Measurements from ENCODE around the gene AZIN2. TPM values are rescaled to one million over a fixed set of nuclear protein-coding genes. Genes with fewer than 3 reads are reported as not detected.

The AZIN2 gene
- total and polyA plus RNA-seq, 2 of the 8 experiments (the other 6 are each of a cell fraction or from before 2014, with no cell fraction given), result 0.22 to 0.91 TPM

- no peak overlapping the region for H3K4ac ChIP-seq (replicated peaks; ENCODE audit: insufficient read length, low read depth, low read length)
- no peaks in the 10 kb centered on the region for H3K79me2 ChIP-seq (ENCODE audit: control insufficient read depth in 1 of 2, insufficient read depth in 2 of 2, low read length in 2 of 2)
- no peak overlapping the region for H2BK20ac ChIP-seq (ENCODE audit: low read length)
- no peak overlapping the region for H3K14ac ChIP-seq (ENCODE audit: insufficient read length)
- no peak overlapping the region for H2BK5ac ChIP-seq (ENCODE audit: low read depth, low read length)
- no peaks in the 10 kb centered on the region for H3K23me2 ChIP-seq (ENCODE audit: low read depth, low read length)
- no peaks in the 10 kb centered on the region for H3K79me1 ChIP-seq (ENCODE audit: low read depth, low read length)
- no peak overlapping the region for H2AK5ac ChIP-seq (ENCODE audit: low read depth, low read length)
- H4K5ac ChIP-seq (ENCODE audit: insufficient read length, low read depth, low read length), result no peak overlapping the region
- no peak overlapping the region for H2BK15ac ChIP-seq (ENCODE audit: low read length)
- no peak overlapping the region for H3K4me2 ChIP-seq (ENCODE audit: insufficient read depth in 1 of 2, low read depth in 2 of 2, low read length in 2 of 2)
- H3K9me3 ChIP-seq (ENCODE audit: insufficient read depth in 2 of 2, low read depth in 1 of 2, low read length in 1 of 2), result peaks cover 0 to 6% of the 10 kb centered on the region in 2 experiments; a peak in 2 of 4 replicates
- H4K8ac ChIP-seq (ENCODE audit: extremely low read depth, insufficient read depth, low read length), result no peak overlapping the region
- H3K9ac ChIP-seq (replicated peaks in 1 of 4; ENCODE audit: extremely low read depth in 1 of 4, low read depth in 3 of 4, low read length in 3 of 4), result no peak overlapping the region
- H4K91ac ChIP-seq (replicated peaks; ENCODE audit: insufficient read length, low read length), result no peak overlapping the region
- WGBS, 2 experiments (ENCODE audit: extremely low coverage in 1 of 2, insufficient coverage in 1 of 2, insufficient read length in 1 of 2, insufficient replicate concordance in 2 of 2, low coverage in 1 of 2, low lambda C conversion rate in 2 of 2, missing lambda C conversion rate in 1 of 2), result 92% methylated on average over 2 of the region's 2 CpGs; no CpG with 5 or more reads in 1 of the 2 experiments
- peaks cover 0 to 3% (median 1%) of the 10 kb centered on the region in 4 experiments; a peak in 2 of 7 replicates for H3K4me1 ChIP-seq (replicated peaks in 1 of 4; ENCODE audit: control insufficient read depth in 3 of 4, insufficient read depth in 4 of 4, low read length in 3 of 4)
- FAIRE-seq, result no peak
- H3K18ac ChIP-seq (ENCODE audit: extremely low read depth, low read length), result no peak overlapping the region
- no peaks in the 10 kb centered on the region for H4K20me1 ChIP-seq (replicated peaks in 1 of 2; ENCODE audit: control insufficient read depth in 1 of 2, insufficient read depth in 2 of 2, low read length in 2 of 2)
- no peaks in the 10 kb centered on the region for H3K27me3 ChIP-seq (replicated peaks in 1 of 4; ENCODE audit: control insufficient read depth in 3 of 4, extremely low read depth in 1 of 4, insufficient read depth in 3 of 4, low read length in 3 of 4)
- TF ChIP-seq EZH2 (IDR thresholded peaks at IDR 0.05; ENCODE audit: low read depth, low read length, severe bottlenecking) (no peak), KDM1A (IDR thresholded peaks at IDR 0.05; ENCODE audit: borderline replicate concordance, low read length) (no peak), SP1 (IDR thresholded peaks at IDR 0.05; ENCODE audit: low read depth, low read length) (no peak), JUND (IDR thresholded peaks at IDR 0.05; ENCODE audit: low read length) (no peak), CHD1 (IDR thresholded peaks at IDR 0.05; ENCODE audit: low read depth, low read length) (no peak), ASH2L (IDR thresholded peaks at IDR 0.05; ENCODE audit: low read length) (no peak), SUZ12 (IDR thresholded peaks at IDR 0.05; ENCODE audit: low read length) (no peak), CHD2 (IDR thresholded peaks at IDR 0.05; ENCODE audit: low read length) (no peak), MAFK (IDR thresholded peaks at IDR 0.05; ENCODE audit: low read depth, low read length) (no peak), SP2 (IDR thresholded peaks at IDR 0.05; ENCODE audit: low read length) (no peak), BRCA1 (IDR thresholded peaks at IDR 0.05; ENCODE audit: low read depth, low read length) (no peak), SAP30 (IDR thresholded peaks at IDR 0.05; ENCODE audit: insufficient read depth, insufficient replicate concordance, low read length) (no peak)
- H2BK120ac ChIP-seq (replicated peaks; ENCODE audit: low read depth, low read length), result no peak overlapping the region
- no peaks in the 10 kb centered on the region for H3K36me3 ChIP-seq (ENCODE audit: control insufficient read depth in 2 of 4, insufficient read depth in 4 of 4, low read length in 3 of 4)
- no peak overlapping the region for H3K56ac ChIP-seq (replicated peaks; ENCODE audit: insufficient read length, low read depth, low read length)
- H3K27ac ChIP-seq (ENCODE audit: low read depth, low read length), result no peak overlapping the region
- H3K4me3 ChIP-seq (ENCODE audit: extremely low read depth in 1 of 4, insufficient read depth in 2 of 4, low read depth in 3 of 4, low read length in 4 of 4), result no peak overlapping the region
- ChIA-PET CTCF (ENCODE audit: partially characterized antibody) (interaction anchor here (0.8 to 3.2 kb wide), 4 partner anchors 22 to 384 kb away, joined by 3 to 10 read pairs (median 3); no protein-coding TSS in a partner anchor), POLR2A (ENCODE audit: partially characterized antibody) (no interaction called here)
- DNase-seq (ENCODE audit: low read depth in 1 of 2, low spot score in 2 of 2), result no peak
- no peak overlapping the region for H2AFZ ChIP-seq (ENCODE audit: low read length)
- H2BK12ac ChIP-seq (ENCODE audit: low read depth, low read length), result no peak overlapping the region
- no peak overlapping the region for H3K23ac ChIP-seq (ENCODE audit: insufficient read length)
Measured at GRCh38 chr1:33047839-33048305, 33.1 kb upstream of the AZIN2 start.

Measured in H1 (cell line).